IMR-90 (cell line): ENCODE measurements around the gene VWA5A. TPM values are rescaled to one million over a fixed set of nuclear protein-coding genes. Genes with fewer than 3 reads are reported as not detected.

Experiments used
- ATAC-seq: fragments of 200-7000 bp; cut with Tn5 transposase; 2 replicates; pipeline ENCODE4 v1.9.1; 2020; ENCODE audit warnings: low read depth, mild to moderate bottlenecking, moderate library complexity
- BruUV-seq: library from RNA; stranded (reverse); fragments of 400-500 nt; replicated peaks from 2 replicates; lab custom pipeline; 2021; lab: Mats Ljungman, UMichigan
- CTCF ChIA-PET: fragments of 300-600 bp; formaldehyde crosslinking; extraction: SDS; loops from one replicate; lab custom pipeline; 2021; ENCODE audit warnings: antibody characterized with exemption; lab: Yijun Ruan, JAX
- POLR2A ChIA-PET: fragments of 300-600 bp; sonication (Branson Sonifier 250); formaldehyde crosslinking; loops from one replicate; lab custom pipeline; 2022; ENCODE audit warnings: antibody characterized with exemption; ENCODE audit not compliant: unreplicated experiment; lab: Charles Lee
- DNase-seq: peaks from one replicate; pipeline ENCODE4 v3.0.0; 2013
- H2AFZ ChIP-seq: replicated peaks from 2 replicates; pipeline ENCODE3; 2013; ENCODE audit warnings: low read length, mild to moderate bottlenecking; ENCODE audit not compliant: poor library complexity
- H2AK5ac ChIP-seq: 2 replicates; pipeline ENCODE4 v1.6.1; 2013; ENCODE audit warnings: low read depth, low read length, inconsistent platforms
- H2AK9ac ChIP-seq: replicated peaks from 2 replicates; pipeline ENCODE3; 2013; ENCODE audit warnings: mild to moderate bottlenecking, low read depth, low read length, moderate library complexity; ENCODE audit not compliant: poor library complexity
- H2BK120ac ChIP-seq: 2 replicates; pipeline ENCODE4 v1.6.1; 2013; ENCODE audit warnings: low read depth, low read length, inconsistent platforms
- H2BK15ac ChIP-seq: 3 replicates; pipeline ENCODE4 v1.6.1; 2013; ENCODE audit warnings: low read depth, low read length, inconsistent platforms
- H2BK20ac ChIP-seq: 2 replicates; pipeline ENCODE4 v1.6.1; 2013; ENCODE audit warnings: low read depth, mild to moderate bottlenecking, inconsistent platforms, low read length, moderate library complexity
- H2BK5ac ChIP-seq: 2 replicates; pipeline ENCODE4 v1.6.1; 2013; ENCODE audit warnings: mild to moderate bottlenecking, low read depth, low read length, inconsistent platforms; ENCODE audit not compliant: poor library complexity, severe bottlenecking
- H3K14ac ChIP-seq: replicated peaks from 2 replicates; pipeline ENCODE4 v1.6.1; 2013; ENCODE audit warnings: low read depth, low read length, inconsistent platforms
- H3K18ac ChIP-seq: 2 replicates; pipeline ENCODE4 v1.6.1; 2013; ENCODE audit warnings: low read depth, low read length, control low read depth
- H3K23ac ChIP-seq: 2 replicates; pipeline ENCODE4 v1.6.1; 2013; ENCODE audit warnings: low read depth, low read length, inconsistent platforms
- H3K27ac ChIP-seq: 2 replicates; pipeline ENCODE4 v1.5.1; 2013; ENCODE audit warnings: mild to moderate bottlenecking, control low read depth, low read length; ENCODE audit not compliant: insufficient read depth
- H3K27me3 ChIP-seq: 2 replicates; pipeline ENCODE4 v1.6.1; 2013; ENCODE audit warnings: low read length; ENCODE audit not compliant: control insufficient read depth, insufficient read depth
- H3K36me3 ChIP-seq: 2 replicates; pipeline ENCODE4 v1.6.1; 2013; ENCODE audit warnings: low read length, mixed read lengths; ENCODE audit not compliant: control insufficient read depth, insufficient read depth
- H3K4ac ChIP-seq: 2 replicates; pipeline ENCODE4 v1.6.1; 2013; ENCODE audit warnings: low read depth, low read length, inconsistent platforms
- H3K4me1 ChIP-seq: 2 replicates; pipeline ENCODE4 v1.6.1; 2013; ENCODE audit warnings: low read length, mixed read lengths; ENCODE audit not compliant: control insufficient read depth, insufficient read depth
- H3K4me2 ChIP-seq: 2 replicates; pipeline ENCODE4 v1.6.1; 2013; ENCODE audit warnings: low read depth, mild to moderate bottlenecking, control low read depth, low read length, moderate library complexity
- H3K4me3 ChIP-seq: 2 replicates; pipeline ENCODE4 v1.5.1; 2013; ENCODE audit warnings: low read depth, mild to moderate bottlenecking, control low read depth, low read length, moderate library complexity; ENCODE audit not compliant: insufficient read depth
- H3K56ac ChIP-seq: 2 replicates; pipeline ENCODE4 v1.6.1; 2013; ENCODE audit warnings: low read length, inconsistent platforms; ENCODE audit not compliant: insufficient read depth; ENCODE audit errors: extremely low read depth
- H3K79me1 ChIP-seq, 2 experiments: 2 replicates each; pipeline ENCODE4 v1.6.1; 2013; ENCODE audit warnings: low read length in 2 of 2, inconsistent platforms in 1 of 2, low read depth in 1 of 2
- H3K9ac ChIP-seq: 2 replicates; pipeline ENCODE4 v1.6.1; 2013; ENCODE audit warnings: low read depth, low read length, control low read depth
- H3K9me1 ChIP-seq: 2 replicates; pipeline ENCODE4 v1.6.1; 2013; ENCODE audit warnings: low read length, inconsistent platforms; ENCODE audit not compliant: insufficient read depth
- H3K9me3 ChIP-seq: 2 replicates; pipeline ENCODE4 v1.6.1; 2013; ENCODE audit warnings: low read length; ENCODE audit not compliant: control insufficient read depth, insufficient read depth
- H4K20me1 ChIP-seq: 2 replicates; pipeline ENCODE4 v1.6.1; 2013; ENCODE audit warnings: low read length, inconsistent platforms; ENCODE audit not compliant: insufficient read depth
- H4K5ac ChIP-seq: 2 replicates; pipeline ENCODE4 v1.6.1; 2013; ENCODE audit warnings: mild to moderate bottlenecking, low read depth, low read length, control low read depth
- H4K8ac ChIP-seq, 2 experiments: 2 replicates each; pipeline ENCODE4 v1.6.1; 2013; ENCODE audit warnings: low read depth in 2 of 2, low read length in 2 of 2, control low read depth in 1 of 2, inconsistent platforms in 1 of 2
- H4K91ac ChIP-seq: 2 replicates; pipeline ENCODE4 v1.6.1; 2013; ENCODE audit warnings: low read depth, low read length, inconsistent platforms; ENCODE audit not compliant: insufficient read depth
- CEBPB ChIP-seq: IDR thresholded peaks from 2 replicates; pipeline ENCODE4 v1.6.1; 2012; ENCODE audit warnings: low read depth, low read length, improper control_type of control experiment
- RAD21 ChIP-seq: IDR thresholded peaks from 2 replicates; pipeline ENCODE4 v1.6.1; 2012; ENCODE audit warnings: low read length, improper control_type of control experiment
- dilution Hi-C: fragments of 300-500 bp; cut with HindIII; formaldehyde crosslinking; loops from one replicate; pipeline ENCODE4 v1.14.3; 2018; ENCODE audit warnings: low sequenced_read_pairs; ENCODE audit not compliant: unreplicated experiment
- in situ Hi-C: fragments of 300-500 bp; cut with MboI; formaldehyde crosslinking; loops from 3 replicates; pipeline ENCODE4 v1.14.3; 2019; ENCODE audit warnings: low sequenced_read_pairs, inconsistent platforms, mixed read lengths
- intact Hi-C: fragments of 100-400 bp; cut with micrococcal nuclease; formaldehyde crosslinking; loops from 2 replicates; pipeline ENCODE4 v1.10.0; 2022
- polyA plus RNA-seq, 3 experiments: library from polyadenylated mRNA; depleted of rRNA; stranded (reverse); fragments of >200 nt; gene quantifications; 2 replicates each; pipeline ENCODE4 v1.2.3, GENCODE V29; 2012; ENCODE audit warnings: low replicate concordance in 1 of 3
- total RNA-seq: library from RNA; depleted of rRNA; stranded (reverse); fragments of >200 nt; gene quantifications from 2 replicates; pipeline ENCODE4 v1.2.3, GENCODE V29; 2012

VWA5A gene
- total and polyA plus RNA-seq, 2 of the 4 experiments (the other 2 are of a cell fraction) = 5.6 to 6.8 TPM

DNA sequence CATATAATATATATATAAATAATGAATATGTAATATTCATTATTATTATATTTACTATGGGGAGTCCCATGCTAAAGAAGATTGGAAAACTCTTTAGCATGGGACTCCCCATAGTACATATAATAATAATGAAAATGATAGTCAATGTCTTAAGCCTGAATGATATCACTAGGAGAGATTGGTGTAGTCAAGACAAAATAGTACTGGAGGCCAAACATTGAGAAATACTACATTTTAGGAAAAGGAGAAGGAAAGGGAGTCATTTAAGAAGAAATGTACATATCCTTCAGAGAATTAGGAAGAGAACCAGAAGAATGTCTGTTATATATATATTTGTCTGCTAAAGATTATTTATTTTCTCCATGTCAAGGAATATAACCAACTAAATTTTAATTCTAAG is 5.0 kb upstream of the VWA5A start:
- Histone ChIP-seq H2BK5ac (no peak overlapping the region), H2BK15ac (no peak overlapping the region), H3K18ac (no peak overlapping the region), H3K79me1 (no peaks in the 10 kb centered on the region), H3K36me3 (no peaks in the 10 kb centered on the region), H3K23ac (no peak overlapping the region), H2BK120ac (no peak overlapping the region), H4K5ac (no peak overlapping the region), H2AK9ac (no peak overlapping the region), H3K14ac (no peak overlapping the region), H3K9me3 (no peaks in the 10 kb centered on the region), H2BK20ac (no peak overlapping the region), H3K9me1 (no peaks in the 10 kb centered on the region), H3K27ac (no peak overlapping the region), H3K4me3 (no peak overlapping the region), H3K4me1 (peaks cover 3% of the 10 kb centered on the region), H4K91ac (no peak overlapping the region), H3K9ac (no peak overlapping the region), H2AFZ (no peak overlapping the region), H3K56ac (no peak overlapping the region), H3K4me2 (no peak overlapping the region), H3K27me3 (peaks cover 7% of the 10 kb centered on the region), H4K20me1 (no peaks in the 10 kb centered on the region), H4K8ac (no peak overlapping the region), H3K4ac (no peak overlapping the region), H2AK5ac (no peak overlapping the region)
- ChIA-PET CTCF (no interaction called here), POLR2A (no interaction called here)
- intact Hi-C loops = no loop called here
- TF ChIP-seq CEBPB (no peak), RAD21 (no peak)
- no peak for DNase-seq
- in situ Hi-C loops = no loop called here
- dilution Hi-C loops = no loop called here
- no TSS peak for BruUV-seq
- no peak for ATAC-seq
